ENCODE measurements around the gene RIPOR2.

RIPOR2 gene

DNA sequence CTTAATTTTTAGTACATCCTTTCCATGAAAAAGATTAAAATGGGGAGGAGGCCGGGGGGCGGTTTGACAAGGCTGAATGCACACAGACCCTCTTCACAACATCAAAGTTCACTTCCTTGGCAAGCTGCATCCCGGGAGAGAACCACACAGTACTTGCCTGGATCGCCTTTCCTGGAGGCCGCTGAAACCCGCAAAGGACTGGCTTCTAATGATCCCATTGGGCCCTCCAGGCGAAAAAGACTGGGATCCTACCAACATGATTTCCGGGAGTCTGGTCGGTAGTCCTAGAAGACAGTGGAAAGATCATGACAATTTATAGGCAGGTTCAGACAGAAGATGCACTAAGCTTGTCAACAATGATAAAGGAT, 60.2 kb downstream of the RIPOR2 start:
- Histone ChIP-seq H3K79me2 (ENCODE audit: low read length) (peaks cover 47% of the 10 kb centered on the region), H3K27me3 (ENCODE audit: low read depth, low read length) (no peaks in the 10 kb centered on the region), H3K4me2 (ENCODE audit: low read length) (no peak overlapping the region), H3K4me3 (ENCODE audit: low read length) (no peak overlapping the region), H3K27ac (ENCODE audit: low read length) (no peak overlapping the region), H3K9ac (ENCODE audit: low read length) (no peak overlapping the region), H4K20me1 (ENCODE audit: insufficient read depth, low read length) (peaks cover 58% of the 10 kb centered on the region), H3K4me1 (ENCODE audit: low read length) (no peaks in the 10 kb centered on the region), H3K9me3 (ENCODE audit: insufficient read depth, low read length) (no peaks in the 10 kb centered on the region), H2AFZ (ENCODE audit: low read depth, low read length) (no peak overlapping the region), H3K36me3 (replicated peaks; ENCODE audit: low read depth, low read length) (peaks cover 80% of the 10 kb centered on the region)
- TF ChIP-seq, protein P1, sequence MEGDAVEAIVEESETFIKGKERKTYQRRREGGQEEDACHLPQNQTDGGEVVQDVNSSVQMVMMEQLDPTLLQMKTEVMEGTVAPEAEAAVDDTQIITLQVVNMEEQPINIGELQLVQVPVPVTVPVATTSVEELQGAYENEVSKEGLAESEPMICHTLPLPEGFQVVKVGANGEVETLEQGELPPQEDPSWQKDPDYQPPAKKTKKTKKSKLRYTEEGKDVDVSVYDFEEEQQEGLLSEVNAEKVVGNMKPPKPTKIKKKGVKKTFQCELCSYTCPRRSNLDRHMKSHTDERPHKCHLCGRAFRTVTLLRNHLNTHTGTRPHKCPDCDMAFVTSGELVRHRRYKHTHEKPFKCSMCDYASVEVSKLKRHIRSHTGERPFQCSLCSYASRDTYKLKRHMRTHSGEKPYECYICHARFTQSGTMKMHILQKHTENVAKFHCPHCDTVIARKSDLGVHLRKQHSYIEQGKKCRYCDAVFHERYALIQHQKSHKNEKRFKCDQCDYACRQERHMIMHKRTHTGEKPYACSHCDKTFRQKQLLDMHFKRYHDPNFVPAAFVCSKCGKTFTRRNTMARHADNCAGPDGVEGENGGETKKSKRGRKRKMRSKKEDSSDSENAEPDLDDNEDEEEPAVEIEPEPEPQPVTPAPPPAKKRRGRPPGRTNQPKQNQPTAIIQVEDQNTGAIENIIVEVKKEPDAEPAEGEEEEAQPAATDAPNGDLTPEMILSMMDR (IDR thresholded peaks at IDR 0.05; ENCODE audit: low read depth, low read length) = no peak
- TF ChIP-seq EZH2phosphoT487 (IDR thresholded peaks at IDR 0.05; ENCODE audit: low read depth) = no peak

GRCh38 chr6:24874776-24875533, 60.8 kb downstream of the RIPOR2 start:
- no peak overlapping the region for H3K27ac ChIP-seq (ENCODE audit: low read length)
- no peaks in the 10 kb centered on the region for H3K27me3 ChIP-seq (ENCODE audit: low read depth, low read length)
- H2AFZ ChIP-seq (ENCODE audit: low read depth, low read length) = no peak overlapping the region
- no peak overlapping the region for H3K9ac ChIP-seq (ENCODE audit: low read length)
- peaks cover 52% of the 10 kb centered on the region for H4K20me1 ChIP-seq (ENCODE audit: insufficient read depth, low read length)
- TF ChIP-seq, protein P1 (IDR thresholded peaks at IDR 0.05; ENCODE audit: low read depth, low read length) = no peak
- TF ChIP-seq EZH2phosphoT487 (IDR thresholded peaks at IDR 0.05; ENCODE audit: low read depth) = no peak
- H3K4me1 ChIP-seq (ENCODE audit: low read length) = no peaks in the 10 kb centered on the region
- H3K4me3 ChIP-seq (ENCODE audit: low read length) = no peak overlapping the region
- peaks cover 42% of the 10 kb centered on the region for H3K79me2 ChIP-seq (ENCODE audit: low read length)
- peaks cover 80% of the 10 kb centered on the region for H3K36me3 ChIP-seq (replicated peaks; ENCODE audit: low read depth, low read length)
- H3K4me2 ChIP-seq (ENCODE audit: low read length) = no peak overlapping the region
- H3K9me3 ChIP-seq (ENCODE audit: insufficient read depth, low read length) = no peaks in the 10 kb centered on the region

- no peak overlapping the region for H3K4me2 ChIP-seq (ENCODE audit: low read length)
- H3K9ac ChIP-seq (ENCODE audit: low read length) = no peak overlapping the region
- H2AFZ ChIP-seq (ENCODE audit: low read depth, low read length) = no peak overlapping the region
- H3K27me3 ChIP-seq (ENCODE audit: low read depth, low read length) = no peaks in the 10 kb centered on the region
- H3K4me1 ChIP-seq (ENCODE audit: low read length) = no peaks in the 10 kb centered on the region
- no peak overlapping the region for H3K4me3 ChIP-seq (ENCODE audit: low read length)
- peaks cover 76% of the 10 kb centered on the region for H3K36me3 ChIP-seq (replicated peaks; ENCODE audit: low read depth, low read length)
- TF ChIP-seq EZH2phosphoT487 (IDR thresholded peaks at IDR 0.05; ENCODE audit: low read depth) = no peak
- TF ChIP-seq, protein P1 (IDR thresholded peaks at IDR 0.05; ENCODE audit: low read depth, low read length) = no peak
- H3K79me2 ChIP-seq (ENCODE audit: low read length) = peaks cover 33% of the 10 kb centered on the region
- H4K20me1 ChIP-seq (ENCODE audit: insufficient read depth, low read length) = peaks cover 44% of the 10 kb centered on the region
- no peaks in the 10 kb centered on the region for H3K9me3 ChIP-seq (ENCODE audit: insufficient read depth, low read length)
- H3K27ac ChIP-seq (ENCODE audit: low read length) = no peak overlapping the region
Measured at GRCh38 chr6:24874128-24874527, 61.6 kb downstream of the RIPOR2 start.

- TF ChIP-seq EZH2phosphoT487 (IDR thresholded peaks at IDR 0.05; ENCODE audit: low read depth) = no peak
- TF ChIP-seq, protein P1 (IDR thresholded peaks at IDR 0.05; ENCODE audit: low read depth, low read length) = no peak
- Histone ChIP-seq H3K4me2 (ENCODE audit: low read length) (no peak overlapping the region), H3K27me3 (ENCODE audit: low read depth, low read length) (no peaks in the 10 kb centered on the region), H3K79me2 (ENCODE audit: low read length) (peaks cover 20% of the 10 kb centered on the region), H3K4me3 (ENCODE audit: low read length) (no peak overlapping the region), H2AFZ (ENCODE audit: low read depth, low read length) (no peak overlapping the region), H3K9me3 (ENCODE audit: insufficient read depth, low read length) (no peaks in the 10 kb centered on the region), H3K4me1 (ENCODE audit: low read length) (no peaks in the 10 kb centered on the region), H3K27ac (ENCODE audit: low read length) (no peak overlapping the region), H3K9ac (ENCODE audit: low read length) (no peak overlapping the region), H4K20me1 (ENCODE audit: insufficient read depth, low read length) (peaks cover 31% of the 10 kb centered on the region), H3K36me3 (replicated peaks; ENCODE audit: low read depth, low read length) (peaks cover 76% of the 10 kb centered on the region)
Measured at GRCh38 chr6:24872779-24873178, 63.0 kb downstream of the RIPOR2 start.

All from OCI-LY3 (cell line).